Frontal cortex (tissue), 4 donors: Measurements from ENCODE around the gene VWA1. TPM values are rescaled to one million over a fixed set of nuclear protein-coding genes. Genes with fewer than 3 reads are reported as not detected.
"Not testable (repeated sequence)": the region's sequence is repeated elsewhere in the genome, so short reads cannot be mapped to it uniquely, and the experiment has no call there.

Experiments
- DNase-seq, 2 donors: peaks; one replicate each; pipeline ENCODE4 v3.0.0; 2012; ENCODE audit warnings: low spot score in 2 of 2
- FAIRE-seq: peaks from 2 replicates; lab custom pipeline; 2012; peaks lifted over from hg19 to GRCh38; lab: Jason Lieb, UNC
- total RNA-seq: library from RNA; depleted of rRNA; stranded (reverse); fragments of >200 nt; gene quantifications from one replicate; pipeline ENCODE4 v1.2.3, GENCODE V29; 2014
- donor health status: control.
- donor health status: control.
- donor health status: control.

Gene VWA1
- total RNA-seq, 1 donor from 2014 or later = 2.9 TPM

- FAIRE-seq (no peak), DNase-seq (no peak)
Observed at GRCh38 chr1:1402072-1402900, 33.2 kb upstream of the VWA1 start.

GRCh38 chr1:1402901-1403392 is 32.5 kb upstream of the VWA1 start:
- FAIRE-seq, DNase-seq: not testable (repeated sequence)

GRCh38 chr1:1403653-1404052 is 31.8 kb upstream of the VWA1 start:
- DNase-seq = no peak
- FAIRE-seq = no peak

- peak in 1 of 2 donors; percentile 29 for DNase-seq
- no peak for FAIRE-seq
Observed at GRCh38 chr1:1406101-1406820, 29.2 kb upstream of the VWA1 start.

- FAIRE-seq = no peak
- DNase-seq = peak; percentile 99 to 100
Observed at GRCh38 chr1:1406821-1407635, 28.5 kb upstream of the VWA1 start, which contains the start of gene MRPL20. MRPL20 (minus strand) TSS chr1:1407293; CDS start chr1:1407217, 76 bp downstream.

- FAIRE-seq = no peak
- DNase-seq = no peak
Observed at GRCh38 chr1:1407636-1408318, 27.7 kb upstream of the VWA1 start.

- not testable (repeated sequence) for DNase-seq, FAIRE-seq
Observed at GRCh38 chr1:1410238-1410637, 25.3 kb upstream of the VWA1 start.

GRCh38 chr1:1411626-1412025 is 23.9 kb upstream of the VWA1 start:
- DNase-seq (no peak), FAIRE-seq (no peak)

- not testable (repeated sequence) for DNase-seq, FAIRE-seq
Observed at GRCh38 chr1:1412311-1412902, 23.1 kb upstream of the VWA1 start.

GRCh38 chr1:1415751-1416150 is 19.7 kb upstream of the VWA1 start:
- DNase-seq (no peak), FAIRE-seq (no peak)

GRCh38 chr1:1417396-1417795 is 18.1 kb upstream of the VWA1 start:
- DNase-seq, FAIRE-seq: not testable (repeated sequence)

GRCh38 chr1:1417825-1418463 is 17.5 kb upstream of the VWA1 start:
- not testable (repeated sequence) for DNase-seq, FAIRE-seq

- no peak for FAIRE-seq
- no peak for DNase-seq
Observed at GRCh38 chr1:1418464-1419362, 16.8 kb upstream of the VWA1 start.

GRCh38 chr1:1419363-1419812 is 16.1 kb upstream of the VWA1 start:
- DNase-seq = no peak
- no peak for FAIRE-seq

GRCh38 chr1:1419813-1420653 is 15.5 kb upstream of the VWA1 start:
- FAIRE-seq (no peak), DNase-seq (peak; percentile 73)

- DNase-seq (peak in 1 of 2 donors; percentile 35), FAIRE-seq (no peak)
Observed at GRCh38 chr1:1420654-1421141, 14.8 kb upstream of the VWA1 start.
